ENCODE measurements around the gene SLC34A1.

- TF ChIP-seq, protein P1, sequence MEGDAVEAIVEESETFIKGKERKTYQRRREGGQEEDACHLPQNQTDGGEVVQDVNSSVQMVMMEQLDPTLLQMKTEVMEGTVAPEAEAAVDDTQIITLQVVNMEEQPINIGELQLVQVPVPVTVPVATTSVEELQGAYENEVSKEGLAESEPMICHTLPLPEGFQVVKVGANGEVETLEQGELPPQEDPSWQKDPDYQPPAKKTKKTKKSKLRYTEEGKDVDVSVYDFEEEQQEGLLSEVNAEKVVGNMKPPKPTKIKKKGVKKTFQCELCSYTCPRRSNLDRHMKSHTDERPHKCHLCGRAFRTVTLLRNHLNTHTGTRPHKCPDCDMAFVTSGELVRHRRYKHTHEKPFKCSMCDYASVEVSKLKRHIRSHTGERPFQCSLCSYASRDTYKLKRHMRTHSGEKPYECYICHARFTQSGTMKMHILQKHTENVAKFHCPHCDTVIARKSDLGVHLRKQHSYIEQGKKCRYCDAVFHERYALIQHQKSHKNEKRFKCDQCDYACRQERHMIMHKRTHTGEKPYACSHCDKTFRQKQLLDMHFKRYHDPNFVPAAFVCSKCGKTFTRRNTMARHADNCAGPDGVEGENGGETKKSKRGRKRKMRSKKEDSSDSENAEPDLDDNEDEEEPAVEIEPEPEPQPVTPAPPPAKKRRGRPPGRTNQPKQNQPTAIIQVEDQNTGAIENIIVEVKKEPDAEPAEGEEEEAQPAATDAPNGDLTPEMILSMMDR (IDR thresholded peaks at IDR 0.05) = no peak
- TF ChIP-seq POLR2A (IDR thresholded peaks at IDR 0.05) = no peak
Measured at GRCh38 chr5:177409043-177409801, 25.0 kb downstream of the SLC34A1 start, which contains the start of gene F12.

Measured in thyroid gland (tissue), 4 donors.